NK-92 (cell line): ENCODE data around the gene CACUL1.
A peak's percentile ranks its signal among the peaks of the same experiment; 100 is the strongest.
"Not testable (repeated sequence)": the region's sequence is repeated elsewhere in the genome, so short reads cannot be mapped to it uniquely, and the experiment has no call there.

Source experiments
- DNase-seq: peaks from one replicate; lab custom pipeline; 2025; ENCODE audit not compliant: unreplicated experiment; lab: John Stamatoyannopoulos, UW

Gene CACUL1

DNA sequence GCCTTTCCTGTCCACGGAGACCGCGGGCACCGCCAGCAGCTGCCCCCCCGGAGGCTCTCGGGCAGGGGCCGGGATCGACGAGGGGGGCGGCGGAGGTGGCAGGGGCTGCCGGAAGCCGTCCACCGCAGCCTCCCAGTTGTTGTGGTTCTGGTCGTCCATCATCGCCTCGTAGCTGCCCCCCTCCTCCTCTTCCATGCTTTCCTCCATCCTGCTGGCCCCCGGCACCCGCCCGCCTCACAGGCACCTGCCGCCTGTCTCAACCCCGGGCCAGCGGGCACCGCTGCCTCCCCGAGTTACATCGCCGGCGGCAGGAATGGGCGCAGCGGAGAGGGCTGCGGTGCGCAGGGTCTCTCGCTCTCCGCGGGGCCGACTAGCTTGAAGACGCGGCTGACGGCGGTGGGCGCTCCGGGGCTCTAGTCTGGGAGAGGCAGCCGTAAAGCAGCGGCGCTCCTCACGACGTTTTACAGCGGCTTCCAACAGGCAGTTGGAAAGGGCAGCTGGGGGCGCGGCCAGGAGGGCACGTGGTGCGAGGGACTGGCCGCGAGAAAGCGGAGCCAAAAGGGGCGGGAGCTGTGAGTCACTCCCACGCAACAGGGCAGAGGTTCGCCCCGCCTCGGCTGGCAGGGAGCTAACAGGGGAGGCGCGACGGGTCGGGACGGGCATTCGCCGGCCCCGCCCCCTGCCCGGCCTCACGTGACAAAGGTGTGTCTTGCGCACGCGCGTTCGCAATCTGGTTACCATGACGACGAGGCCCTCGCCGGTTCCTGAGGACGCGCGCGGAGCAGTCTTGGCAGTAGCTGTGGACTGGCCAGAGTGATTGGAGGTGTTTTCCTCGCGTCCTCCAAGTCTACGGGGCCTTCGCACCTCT is at the start of gene CACUL1:
TSS of gene CACUL1 (minus strand) at position 415 of the 868 bp plus-strand sequence. CDS start at position 207, 208 bp downstream.
- peak; percentile 97 for DNase-seq

DNA sequence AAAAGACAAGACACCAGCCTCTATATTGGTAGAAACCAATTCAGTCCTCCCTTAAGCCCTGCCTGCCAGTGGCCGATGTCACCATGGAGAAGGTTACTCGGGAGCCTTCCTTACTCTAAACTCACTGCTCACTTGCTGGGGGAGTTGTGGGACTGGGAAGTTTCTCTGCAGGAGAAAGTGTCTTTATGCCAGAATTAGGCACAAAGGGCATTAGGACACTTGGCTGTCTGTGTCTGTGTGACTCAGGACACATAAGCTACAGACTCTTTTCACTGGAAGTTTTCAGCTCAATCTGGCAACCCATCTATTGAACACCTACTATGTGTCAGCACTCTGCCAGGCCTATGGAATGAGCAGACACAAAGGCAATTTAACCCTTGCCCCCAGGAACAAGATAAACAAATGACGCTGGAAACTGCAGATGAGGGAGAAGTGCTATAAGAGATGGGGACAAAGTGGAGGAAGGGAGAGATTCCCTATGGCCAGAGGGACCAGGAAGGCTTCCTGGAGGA is 49.5 kb upstream of the CACUL1 start:
- DNase-seq = no peak

DNA sequence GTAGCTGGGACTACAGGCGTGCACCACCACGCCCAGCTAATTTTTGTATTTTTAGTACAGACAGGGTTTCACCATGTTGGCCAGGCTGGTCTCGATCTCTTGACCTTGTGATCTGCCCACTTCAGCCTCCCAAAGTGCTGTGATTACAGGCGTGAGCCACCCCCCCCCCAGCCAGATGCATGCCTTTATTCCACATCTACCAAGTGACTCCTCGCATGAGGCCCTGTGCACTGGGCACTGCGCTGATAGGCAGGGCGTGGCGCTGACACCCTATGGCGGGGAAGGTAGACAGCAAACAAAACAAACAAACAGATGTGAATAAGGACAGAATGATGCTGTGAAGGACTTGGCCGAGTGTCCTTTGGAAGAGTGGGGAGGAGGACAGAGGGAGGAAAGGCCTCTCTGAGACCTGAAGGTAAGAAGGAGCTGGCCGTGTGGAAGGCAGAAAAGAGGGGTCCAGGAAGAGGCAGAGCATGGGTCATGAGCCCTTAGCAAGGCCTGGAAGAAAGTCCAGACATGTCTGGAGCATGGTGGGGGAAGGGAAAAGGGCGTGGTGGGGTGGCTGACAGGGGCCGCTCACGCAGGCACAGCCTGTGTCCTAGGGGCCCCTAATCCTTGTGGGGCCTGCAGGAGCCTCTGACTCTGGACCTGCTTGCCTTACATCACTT is 47.5 kb upstream of the CACUL1 start:
- DNase-seq = no peak

- no peak for DNase-seq
Measured at GRCh38 chr10:118800920-118801319, 46.1 kb upstream of the CACUL1 start.

DNA sequence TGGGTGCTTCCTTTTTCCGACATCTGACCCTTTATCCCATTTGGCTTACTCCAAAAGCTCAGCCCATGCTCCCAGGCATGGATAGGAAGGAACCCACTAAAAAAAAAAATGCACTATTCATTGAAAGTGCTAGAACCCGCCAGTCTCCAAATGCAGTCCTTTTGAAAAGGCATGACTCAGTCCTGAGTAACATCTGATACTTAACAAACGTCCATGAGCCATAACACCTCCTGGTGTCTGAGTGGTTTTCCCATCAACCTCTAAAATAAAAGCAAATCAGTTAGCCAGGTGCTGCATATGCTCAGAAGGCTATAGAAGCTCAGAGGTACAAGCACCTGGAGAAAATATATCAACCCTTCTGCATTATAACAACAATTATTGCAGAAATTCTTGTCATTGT is 45.0 kb upstream of the CACUL1 start:
- no peak for DNase-seq

DNA sequence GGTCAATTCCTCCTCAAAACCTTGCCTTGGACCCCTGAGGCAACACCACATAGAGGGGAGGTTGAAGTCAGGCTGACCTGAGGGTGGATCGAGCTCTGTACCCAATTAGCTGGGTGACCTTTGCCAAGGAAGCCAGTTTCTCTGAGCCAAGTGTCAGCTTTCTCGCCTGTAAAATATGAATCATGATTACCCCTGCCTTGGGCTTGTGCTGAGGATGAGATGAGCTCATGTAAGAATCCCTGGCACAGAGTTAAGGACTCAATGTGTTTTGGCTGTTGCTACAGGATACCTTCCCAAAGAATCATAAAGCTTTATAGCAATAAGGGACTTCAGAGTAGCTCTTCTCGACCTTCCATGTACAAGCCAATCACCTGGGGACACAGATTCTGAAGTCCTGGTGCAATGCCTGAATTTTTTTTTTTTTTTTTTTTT is 43.5 kb upstream of the CACUL1 start:
- no peak for DNase-seq

DNA sequence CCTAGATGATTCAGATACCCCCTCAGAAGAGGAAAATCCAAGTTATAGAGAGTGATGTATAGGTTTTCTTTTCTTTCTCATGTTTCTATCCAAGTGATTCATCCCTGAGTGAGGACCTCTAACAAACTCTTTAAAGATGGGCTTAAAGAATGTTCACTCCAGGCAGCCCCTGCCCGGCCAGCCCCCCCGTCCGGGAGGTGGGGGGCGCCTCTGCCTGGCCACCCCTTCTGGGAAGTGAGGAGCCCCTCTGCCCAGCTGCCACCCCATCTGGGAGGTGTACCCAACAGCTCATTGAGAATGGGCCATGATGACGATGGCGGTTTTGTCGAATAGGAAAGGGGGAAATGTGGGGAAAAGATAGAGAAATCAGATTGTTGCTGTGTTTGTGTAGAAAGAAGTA is 40.2 kb upstream of the CACUL1 start:
- DNase-seq = not testable (repeated sequence)

DNA sequence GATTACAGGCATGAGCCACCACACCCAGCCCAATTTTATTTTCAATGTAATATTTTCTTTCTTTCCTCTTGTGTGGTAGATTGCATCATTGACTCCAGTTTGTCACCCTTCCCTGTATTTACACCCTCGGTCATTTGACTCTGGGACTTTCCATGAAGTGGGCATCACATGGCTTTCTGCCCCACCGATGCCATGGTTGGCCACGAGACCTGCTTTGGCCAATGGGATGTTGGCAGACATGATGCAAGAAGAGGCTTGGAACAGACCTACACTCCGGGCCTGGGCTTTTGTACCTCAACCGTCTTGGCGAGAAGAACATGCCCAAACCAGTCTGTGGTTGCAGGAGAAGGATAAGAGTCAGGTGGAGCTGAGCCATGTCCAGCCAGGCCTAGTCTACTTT is 38.8 kb upstream of the CACUL1 start:
- DNase-seq = no peak

- no peak for DNase-seq
Measured at GRCh38 chr10:118792526-118792925, 37.8 kb upstream of the CACUL1 start.

- DNase-seq = no peak
Measured at GRCh38 chr10:118790058-118790457, 35.3 kb upstream of the CACUL1 start.

- DNase-seq = no peak
Measured at GRCh38 chr10:118785551-118785950, 30.8 kb upstream of the CACUL1 start.

DNA sequence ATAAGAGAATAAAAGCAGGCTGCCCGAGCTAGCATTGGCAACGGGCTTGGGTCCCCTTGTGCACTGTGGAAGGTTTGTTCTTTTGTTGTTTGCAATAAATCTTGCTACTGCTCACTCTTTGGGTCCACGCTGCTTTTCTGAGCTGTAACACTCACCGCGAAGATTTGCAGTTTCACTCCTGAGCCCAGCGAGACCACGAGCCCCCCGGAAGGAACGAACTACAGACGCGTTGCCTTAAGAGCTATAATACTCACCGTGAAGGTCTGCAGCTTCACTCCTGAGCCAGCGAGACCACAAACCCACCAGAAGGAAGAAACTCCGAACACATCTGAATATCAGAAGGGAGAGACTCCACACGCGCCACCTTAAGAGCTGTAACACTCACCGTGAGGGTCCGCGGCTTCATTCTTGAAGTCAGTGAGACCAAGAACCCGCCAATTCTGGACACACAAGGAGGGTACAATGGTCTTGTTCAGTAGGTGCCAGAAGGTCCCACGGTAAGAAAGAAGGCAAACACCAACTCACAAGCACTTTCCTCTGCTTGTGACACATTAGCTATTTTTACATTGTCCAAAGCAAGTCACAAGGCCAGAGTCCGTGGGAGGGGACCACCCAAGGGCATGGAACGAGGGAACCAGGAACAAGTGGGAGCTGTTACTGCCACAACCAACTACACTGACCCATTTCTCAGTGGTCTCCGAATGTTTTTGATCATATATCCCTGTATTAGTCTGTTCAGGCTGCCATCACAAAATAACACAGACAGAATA is 29.2 kb upstream of the CACUL1 start:
- DNase-seq = no peak

- not testable (repeated sequence) for DNase-seq
Measured at GRCh38 chr10:118782916-118783465, 28.2 kb upstream of the CACUL1 start.

DNA sequence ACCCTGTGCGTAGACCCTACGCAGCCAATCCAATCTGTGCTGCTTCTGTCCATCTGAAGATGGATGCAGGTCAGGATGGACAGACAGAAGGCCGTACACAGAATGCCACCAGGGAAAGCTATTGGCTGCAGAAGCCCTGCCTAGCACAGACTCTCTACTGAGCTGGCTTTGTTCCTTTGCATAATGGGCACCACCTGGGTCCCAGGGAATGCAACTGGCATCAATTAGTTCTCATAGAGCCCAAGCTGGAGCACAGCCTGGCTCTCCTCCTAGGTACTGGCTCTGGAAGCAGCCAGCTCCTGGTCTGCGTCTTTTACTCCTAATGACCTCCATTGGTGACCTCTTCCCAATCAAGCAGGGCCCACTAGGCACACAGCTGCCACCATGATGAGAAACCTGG is 26.8 kb upstream of the CACUL1 start:
- no peak for DNase-seq

DNA sequence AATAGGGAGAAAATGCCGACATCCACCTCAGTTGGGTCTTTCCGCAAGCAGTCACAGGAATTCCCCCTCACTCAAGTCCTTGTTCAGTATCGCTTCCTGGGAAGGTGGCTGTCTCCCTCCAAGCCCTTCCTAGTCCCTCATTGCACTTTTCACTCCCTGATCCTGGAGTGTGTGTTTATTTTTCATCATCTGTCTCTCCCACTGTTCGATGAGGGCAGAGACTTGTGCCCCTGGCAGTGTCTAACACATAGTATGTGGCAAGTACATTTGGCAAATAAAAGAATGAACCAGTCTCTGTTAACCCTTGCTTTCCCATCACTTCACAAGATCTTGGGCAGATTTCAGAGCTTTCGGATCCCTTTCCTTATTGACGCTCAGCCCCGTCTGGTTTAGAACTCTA is 24.0 kb upstream of the CACUL1 start:
- no peak for DNase-seq

GRCh38 chr10:118776960-118777359 is 22.2 kb upstream of the CACUL1 start:
- DNase-seq = no peak

DNA sequence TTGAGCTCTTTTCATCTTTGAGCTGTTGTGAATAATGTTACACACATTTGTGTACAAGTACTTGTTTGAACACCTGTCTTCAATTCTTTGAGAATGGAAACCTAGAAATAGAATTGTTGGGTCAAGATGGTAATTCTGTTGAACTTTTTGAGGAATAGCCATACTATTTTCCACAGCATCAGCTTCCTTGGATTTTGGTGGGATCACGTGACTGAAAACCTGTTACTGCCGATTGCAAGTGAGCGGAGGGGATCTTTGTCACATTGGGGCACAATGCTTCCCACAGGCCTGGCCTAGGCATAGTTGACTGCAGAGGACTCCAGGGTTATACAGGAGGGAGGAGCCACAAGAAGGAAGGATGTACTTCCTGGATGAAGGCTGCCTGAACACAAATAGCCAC is 21.3 kb upstream of the CACUL1 start:
- DNase-seq = no peak

DNA sequence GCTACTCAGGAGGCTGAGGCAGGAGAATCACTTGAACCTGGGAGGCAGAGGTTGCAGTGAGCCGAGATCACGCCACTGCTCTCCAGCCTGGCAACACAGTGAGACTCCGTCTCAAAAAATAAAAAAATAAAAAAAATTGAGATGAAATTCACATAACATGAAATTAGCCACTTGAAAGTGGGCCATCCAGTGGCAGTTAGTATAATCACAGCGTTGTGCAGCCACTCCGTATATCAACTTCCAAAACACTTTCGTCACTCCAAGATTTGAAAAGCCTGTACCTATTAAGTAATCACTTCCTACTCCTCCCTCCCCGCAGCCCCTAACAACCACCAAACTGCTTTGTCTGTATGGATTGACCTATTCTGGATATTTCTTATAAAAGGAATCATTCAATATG is 20.7 kb upstream of the CACUL1 start:
- no peak for DNase-seq

DNA sequence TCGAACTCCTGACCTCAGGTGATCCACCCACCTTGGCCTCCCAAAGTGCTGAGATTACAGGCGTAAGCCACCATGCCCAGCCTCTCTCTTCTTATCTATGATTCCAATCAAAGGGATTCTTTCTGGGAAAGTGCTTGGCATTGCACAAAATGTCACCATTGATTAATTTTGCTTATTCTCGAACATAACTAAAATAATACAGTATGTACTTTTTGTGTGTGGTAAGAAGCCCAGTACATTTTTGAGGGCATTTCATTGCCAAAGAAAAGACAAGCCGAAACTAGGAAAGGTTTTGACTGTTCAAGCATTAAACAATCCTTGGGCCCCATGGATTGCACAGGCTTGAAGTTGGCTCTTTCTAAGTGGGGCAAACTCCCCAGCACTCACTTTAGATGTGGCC is 18.3 kb upstream of the CACUL1 start:
- DNase-seq = no peak

DNA sequence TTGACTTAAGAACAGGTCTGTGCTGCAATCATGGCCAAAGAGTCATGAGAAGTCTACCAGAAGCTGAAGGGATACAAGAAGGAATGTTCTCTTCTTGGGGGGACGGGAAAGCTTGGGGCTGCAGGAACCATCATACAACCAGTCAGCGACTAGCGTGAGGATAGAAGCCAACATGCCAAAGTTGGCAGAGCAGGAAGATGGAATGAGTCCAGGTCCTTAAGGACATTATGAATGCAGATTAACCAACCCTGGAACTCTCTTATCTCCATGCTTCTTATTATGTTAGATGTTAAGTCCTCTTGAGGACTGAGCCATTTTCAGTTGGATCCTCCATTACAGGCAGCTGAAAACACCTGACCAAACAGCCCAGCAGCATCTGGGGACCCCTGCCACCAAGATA is 17.2 kb upstream of the CACUL1 start:
- no peak for DNase-seq
